Ascending aorta (tissue), 2 donors: ENCODE results near the gene ABCC1. TPM values are rescaled to one million over a fixed set of nuclear protein-coding genes. Genes with fewer than 3 reads are reported as not detected.
A peak's percentile ranks its signal among the peaks of the same experiment; 100 is the strongest.

Source experiments
- DNase-seq, 2 donors: peaks; one replicate each; pipeline ENCODE4 v3.0.0-alpha.2; 2019; ENCODE audit warnings: low spot score in 2 of 2
- H3K27ac ChIP-seq, 2 donors: fragments of 200-600 bp; sonication (generic); one replicate each; pipeline ENCODE4 v1.5.1; 2016 to 2017; ENCODE audit warnings: mild to moderate bottlenecking in 1 of 2
- H3K27me3 ChIP-seq: fragments of 200-600 bp; sonication (generic); one replicate; pipeline ENCODE4 v1.5.1; 2017
- H3K36me3 ChIP-seq, 2 donors: fragments of 200-600 bp; sonication (generic); one replicate each; pipeline ENCODE4 v1.5.1; 2016
- H3K4me1 ChIP-seq, 2 donors: fragments of 200-600 bp; sonication (generic); one replicate each; pipeline ENCODE4 v1.5.1; 2016 to 2017; ENCODE audit warnings: mild to moderate bottlenecking in 1 of 2
- H3K4me3 ChIP-seq, 2 donors: fragments of 200-600 bp; sonication (generic); one replicate each; pipeline ENCODE4 v1.5.1; 2016 to 2017; ENCODE audit warnings: mild to moderate bottlenecking in 1 of 2
- H3K9me3 ChIP-seq, 2 donors: fragments of 200-600 bp; sonication (generic); one replicate each; pipeline ENCODE4 v1.5.1; 2016
- intact Hi-C: fragments of 100-400 bp; cut with DNase I; formaldehyde crosslinking; loops from one replicate; pipeline ENCODE4 v1.15.1; 2023
- total RNA-seq: library from RNA; depleted of rRNA; stranded (reverse); fragments of >200 nt; gene quantifications from one replicate; pipeline ENCODE4 v1.1.0, GENCODE V29; 2016
- TF ChIP-seq, protein P1 (sequence below), 3 experiments: fragments of 200-600 bp in 2 of 3; fragments of 450-650 bp in 1 of 3; sonication (generic) in 2 of 3; IDR thresholded peaks; one replicate each; pipeline ENCODE4 v1.5.1; 2016 to 2019; ENCODE audit warnings: antibody characterized with exemption in 3 of 3, mild to moderate bottlenecking in 1 of 3, moderate library complexity in 1 of 3

ABCC1 gene
- total RNA-seq, 1 donor from 2014 or later = 144 TPM

DNA sequence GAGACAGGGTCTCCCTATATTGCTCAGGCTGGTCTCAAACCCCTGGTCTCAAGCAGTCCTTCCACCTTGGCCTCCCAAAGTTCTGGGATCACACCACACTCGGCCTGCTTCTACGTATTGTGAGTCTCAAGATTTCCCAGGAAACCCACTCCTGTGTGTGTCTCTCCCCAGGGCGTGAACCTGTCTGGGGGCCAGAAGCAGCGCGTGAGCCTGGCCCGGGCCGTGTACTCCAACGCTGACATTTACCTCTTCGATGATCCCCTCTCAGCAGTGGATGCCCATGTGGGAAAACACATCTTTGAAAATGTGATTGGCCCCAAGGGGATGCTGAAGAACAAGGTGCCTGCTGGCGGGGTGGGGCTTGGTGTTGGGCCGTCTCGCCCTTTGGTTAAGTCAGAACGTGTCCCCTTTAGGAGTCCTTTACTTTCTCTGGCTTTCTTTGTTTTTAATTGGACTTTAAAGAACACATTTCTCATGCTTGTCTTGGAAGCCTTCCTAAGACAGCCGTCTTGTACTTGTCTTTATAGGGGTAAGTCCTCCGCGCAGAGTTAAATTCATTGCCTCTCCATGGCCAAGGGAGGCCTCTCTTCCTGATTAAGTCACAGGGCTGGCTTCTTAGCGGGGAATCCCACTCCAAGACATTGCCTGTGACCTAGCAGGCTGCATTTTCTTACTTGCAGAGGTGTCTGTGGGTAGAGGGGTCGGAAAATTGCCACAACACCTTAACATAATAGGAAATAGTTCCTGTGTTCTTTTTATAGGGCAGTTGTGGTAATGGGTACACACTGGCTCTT, 137.4 kb downstream of the ABCC1 start:
- Histone ChIP-seq H3K4me3 (no peak overlapping the region), H3K36me3 (peaks cover 61 to 87% of the 10 kb centered on the region in 2 donors), H3K4me1 (peaks cover 9 to 38% of the 10 kb centered on the region in 2 donors), H3K27ac (peak overlapping the region; percentile 81 to 83), H3K9me3 (no peaks in the 10 kb centered on the region), H3K27me3 (no peaks in the 10 kb centered on the region)
- TF ChIP-seq, protein P1, sequence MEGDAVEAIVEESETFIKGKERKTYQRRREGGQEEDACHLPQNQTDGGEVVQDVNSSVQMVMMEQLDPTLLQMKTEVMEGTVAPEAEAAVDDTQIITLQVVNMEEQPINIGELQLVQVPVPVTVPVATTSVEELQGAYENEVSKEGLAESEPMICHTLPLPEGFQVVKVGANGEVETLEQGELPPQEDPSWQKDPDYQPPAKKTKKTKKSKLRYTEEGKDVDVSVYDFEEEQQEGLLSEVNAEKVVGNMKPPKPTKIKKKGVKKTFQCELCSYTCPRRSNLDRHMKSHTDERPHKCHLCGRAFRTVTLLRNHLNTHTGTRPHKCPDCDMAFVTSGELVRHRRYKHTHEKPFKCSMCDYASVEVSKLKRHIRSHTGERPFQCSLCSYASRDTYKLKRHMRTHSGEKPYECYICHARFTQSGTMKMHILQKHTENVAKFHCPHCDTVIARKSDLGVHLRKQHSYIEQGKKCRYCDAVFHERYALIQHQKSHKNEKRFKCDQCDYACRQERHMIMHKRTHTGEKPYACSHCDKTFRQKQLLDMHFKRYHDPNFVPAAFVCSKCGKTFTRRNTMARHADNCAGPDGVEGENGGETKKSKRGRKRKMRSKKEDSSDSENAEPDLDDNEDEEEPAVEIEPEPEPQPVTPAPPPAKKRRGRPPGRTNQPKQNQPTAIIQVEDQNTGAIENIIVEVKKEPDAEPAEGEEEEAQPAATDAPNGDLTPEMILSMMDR (IDR thresholded peaks at IDR 0.05) = no peak
- intact Hi-C loops = loop anchor here (1.0 kb wide), 1 partner anchor 11 kb away; no protein-coding TSS in a partner anchor
- DNase-seq = no peak

DNA sequence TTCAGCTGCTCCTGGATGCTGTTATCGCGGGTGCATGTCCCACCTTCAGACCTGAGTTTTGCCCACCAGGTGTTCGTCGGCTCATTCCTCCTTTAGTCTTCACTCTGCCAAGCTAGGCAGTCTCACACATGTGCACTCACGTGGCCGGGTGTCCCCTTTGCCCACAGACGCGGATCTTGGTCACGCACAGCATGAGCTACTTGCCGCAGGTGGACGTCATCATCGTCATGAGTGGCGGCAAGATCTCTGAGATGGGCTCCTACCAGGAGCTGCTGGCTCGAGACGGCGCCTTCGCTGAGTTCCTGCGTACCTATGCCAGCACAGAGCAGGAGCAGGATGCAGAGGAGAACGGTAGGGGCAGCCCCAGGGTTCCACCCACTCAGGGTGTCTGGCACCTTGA, 140.8 kb downstream of the ABCC1 start:
- Histone ChIP-seq H3K27ac (peak overlapping the region in 1 of 2 donors; percentile 12), H3K36me3 (peaks cover 38 to 67% of the 10 kb centered on the region in 2 donors), H3K27me3 (no peaks in the 10 kb centered on the region), H3K9me3 (no peaks in the 10 kb centered on the region), H3K4me1 (peaks cover 12 to 58% of the 10 kb centered on the region in 2 donors), H3K4me3 (no peak overlapping the region)
- TF ChIP-seq, protein P1 (IDR thresholded peaks at IDR 0.05) = no peak
- intact Hi-C loops = no loop called here
- no peak for DNase-seq

DNA sequence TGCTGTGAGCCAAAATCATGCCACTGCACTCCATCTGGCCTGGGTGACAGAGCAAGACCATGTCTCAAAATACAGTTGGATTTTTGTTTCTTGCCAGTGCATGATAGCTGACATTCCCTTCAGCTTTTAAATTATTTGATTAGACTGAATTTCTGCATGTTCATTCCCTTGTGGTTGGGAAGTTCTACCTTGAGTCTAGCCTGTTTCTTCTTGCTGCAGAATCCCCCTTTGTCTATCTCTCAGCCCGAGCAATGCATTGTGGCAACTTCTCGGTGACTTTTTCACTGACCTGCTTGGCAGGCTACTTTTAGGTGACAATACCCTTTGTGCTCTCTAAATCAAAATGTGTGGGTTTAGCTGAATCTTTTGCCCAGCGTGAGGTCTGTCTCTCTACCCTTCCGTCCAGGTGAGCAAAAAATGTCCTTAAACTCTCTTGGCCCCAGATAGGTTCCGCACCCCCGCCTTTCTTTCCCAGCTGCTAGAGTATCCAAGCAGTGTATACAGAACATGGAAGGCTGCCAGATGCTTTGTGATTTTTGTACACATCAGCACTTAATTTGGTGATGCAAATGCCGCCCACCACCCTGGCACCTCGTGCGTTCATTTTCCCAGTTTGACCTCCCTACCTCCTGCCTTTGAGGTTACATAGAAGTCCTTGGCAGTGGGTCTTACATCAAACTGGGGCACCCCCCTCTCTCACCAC, 143.7 kb downstream of the ABCC1 start:
- no peak for DNase-seq
- H3K27me3 ChIP-seq = no peaks in the 10 kb centered on the region
- H3K4me1 ChIP-seq = peaks cover 14 to 51% of the 10 kb centered on the region in 2 donors
- TF ChIP-seq, protein P1 (IDR thresholded peaks at IDR 0.05) = no peak
- H3K27ac ChIP-seq = peak overlapping the region; percentile 2 to 26
- no peaks in the 10 kb centered on the region for H3K9me3 ChIP-seq
- H3K4me3 ChIP-seq = no peak overlapping the region
- H3K36me3 ChIP-seq = peaks cover 30 to 47% of the 10 kb centered on the region in 2 donors
- intact Hi-C loops = no loop called here

DNA sequence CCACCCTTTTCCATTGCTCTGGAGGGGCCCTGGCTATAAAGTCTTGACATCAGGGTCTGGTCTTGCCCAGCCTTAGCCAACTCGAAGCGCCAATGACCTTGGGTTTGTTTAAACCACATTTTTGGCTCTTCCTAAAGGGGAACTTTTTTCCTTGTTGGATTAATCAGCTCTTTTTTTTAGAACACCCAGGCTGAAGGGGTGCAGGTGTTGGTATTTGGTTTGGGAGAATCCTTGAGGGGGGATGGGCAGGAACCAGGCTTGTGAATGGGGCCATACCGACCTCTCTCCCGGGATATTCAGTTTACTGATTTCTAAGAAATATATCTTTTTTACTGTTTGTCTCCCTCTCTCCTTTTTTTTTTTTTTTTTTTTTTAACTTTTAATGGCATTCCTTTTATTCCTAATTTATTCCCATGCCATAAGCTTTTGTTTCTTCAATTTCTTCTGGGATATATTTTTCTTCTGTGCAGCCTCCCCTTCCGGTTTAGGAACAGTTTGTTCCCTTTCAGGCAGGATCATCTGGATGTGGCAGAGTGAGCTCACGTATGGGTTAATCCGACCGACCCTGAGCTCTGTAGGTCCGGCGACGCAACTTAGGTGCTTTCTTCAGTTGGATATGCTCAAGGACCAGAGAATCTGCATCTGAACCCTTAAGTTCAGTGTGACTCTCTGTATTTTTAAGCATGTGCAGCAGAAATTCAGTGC, 144.4 kb downstream of the ABCC1 start:
- Histone ChIP-seq H3K9me3 (no peaks in the 10 kb centered on the region), H3K27me3 (no peaks in the 10 kb centered on the region), H3K4me1 (peaks cover 12 to 44% of the 10 kb centered on the region in 2 donors), H3K27ac (peak overlapping the region; percentile 26 to 65), H3K4me3 (no peak overlapping the region), H3K36me3 (peaks cover 30 to 50% of the 10 kb centered on the region in 2 donors)
- no peak for DNase-seq
- intact Hi-C loops = no loop called here
- TF ChIP-seq, protein P1 (IDR thresholded peaks at IDR 0.05) = no peak

DNA sequence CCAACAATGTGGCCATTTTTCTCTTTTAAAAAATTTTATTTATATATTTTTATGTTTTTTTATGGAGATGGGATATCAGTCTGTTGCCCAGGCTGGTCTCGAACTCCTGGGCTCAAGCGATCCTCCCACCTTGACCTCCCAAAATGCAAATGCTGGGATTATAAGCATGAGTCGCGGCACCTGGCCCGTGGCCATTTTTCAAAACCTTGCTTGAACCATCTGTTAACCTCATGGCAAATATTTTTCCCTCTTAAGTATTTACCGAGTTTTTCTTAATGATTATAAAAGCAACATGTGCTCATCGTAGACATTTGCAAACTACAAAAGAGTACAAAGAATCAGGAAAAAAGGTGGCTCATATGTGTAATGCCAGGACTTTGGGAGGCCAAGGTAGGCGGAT, 146.2 kb downstream of the ABCC1 start:
- H3K4me3 ChIP-seq = peak overlapping the region in 1 of 2 donors; percentile 23
- H3K27ac ChIP-seq = peak overlapping the region; percentile 83 to 89
- TF ChIP-seq, protein P1 (IDR thresholded peaks at IDR 0.05) = no peak
- DNase-seq = no peak
- intact Hi-C loops = loop anchor here (5.0 kb wide), 1 partner anchor 33 kb away; no protein-coding TSS in a partner anchor
- no peaks in the 10 kb centered on the region for H3K9me3 ChIP-seq
- H3K27me3 ChIP-seq = no peaks in the 10 kb centered on the region
- peaks cover 19 to 43% of the 10 kb centered on the region in 2 donors for H3K36me3 ChIP-seq
- peaks cover 11 to 36% of the 10 kb centered on the region in 2 donors for H3K4me1 ChIP-seq
